OCI-LY7 (cell line): ENCODE measurements around the gene DIPK1B. TPM values are rescaled to one million over a fixed set of nuclear protein-coding genes. Genes with fewer than 3 reads are reported as not detected.
"Not testable (repeated sequence)": the region's sequence is repeated elsewhere in the genome, so short reads cannot be mapped to it uniquely, and the experiment has no call there.

Experiments
- BruUV-seq: library from RNA; stranded (reverse); fragments of 400-500 nt; replicated peaks from 2 replicates; lab custom pipeline; 2021; lab: Mats Ljungman, UMichigan
- CTCF ChIA-PET: fragments of 300-600 bp; sonication (Branson Sonifier 250); formaldehyde crosslinking; loops from one replicate; lab custom pipeline; 2022; ENCODE audit warnings: antibody characterized with exemption; ENCODE audit not compliant: unreplicated experiment; lab: Charles Lee
- POLR2A ChIA-PET: fragments of 300-600 bp; sonication (Branson Sonifier 250); formaldehyde crosslinking; loops from one replicate; lab custom pipeline; 2022; ENCODE audit warnings: antibody characterized with exemption; lab: Charles Lee
- DNase-seq: peaks from one replicate; pipeline ENCODE4 v3.0.0-alpha.2; 2015; ENCODE audit warnings: low spot score
- H2AFZ ChIP-seq: fragments of 200-600 bp; sonication (generic), shearing (Covaris generic); 2 replicates; pipeline ENCODE4 v1.6.1; 2014; ENCODE audit warnings: mild to moderate bottlenecking, antibody characterized with exemption, low read length, moderate library complexity
- H3K27ac ChIP-seq: fragments of 200-600 bp; sonication (generic); 2 replicates; pipeline ENCODE4 v1.5.1; 2014; ENCODE audit warnings: mixed run types, low read depth, mild to moderate bottlenecking, moderate library complexity, low read length, inconsistent platforms; ENCODE audit not compliant: poor library complexity, severe bottlenecking
- H3K36me3 ChIP-seq: fragments of 200-600 bp; sonication (generic); 2 replicates; pipeline ENCODE4 v1.6.1; 2014; ENCODE audit warnings: mild to moderate bottlenecking, antibody characterized with exemption, low read length, moderate library complexity, mixed read lengths; ENCODE audit not compliant: insufficient read depth
- H3K4me1 ChIP-seq: fragments of 200-600 bp; sonication (generic); 2 replicates; pipeline ENCODE4 v1.5.1; 2014; ENCODE audit warnings: mild to moderate bottlenecking, low read length; ENCODE audit not compliant: insufficient read depth, poor library complexity, severe bottlenecking
- H3K4me2 ChIP-seq: fragments of 200-600 bp; sonication (generic); 2 replicates; pipeline ENCODE4 v1.6.1; 2014; ENCODE audit warnings: mild to moderate bottlenecking, low read length
- H3K4me3 ChIP-seq: fragments of 200-600 bp; sonication (generic); 2 replicates; pipeline ENCODE4 v1.5.1; 2014; ENCODE audit warnings: mild to moderate bottlenecking, low read depth, low read length; ENCODE audit not compliant: poor library complexity, severe bottlenecking
- H3K79me2 ChIP-seq: fragments of 200-600 bp; sonication (generic); 2 replicates; pipeline ENCODE4 v1.6.1; 2016; ENCODE audit warnings: low read depth, mild to moderate bottlenecking, low read length, moderate library complexity, mixed read lengths; ENCODE audit not compliant: insufficient read depth
- H3K9me2 ChIP-seq: fragments of 200-600 bp; sonication (generic); 2 replicates; pipeline ENCODE4 v1.6.1; 2016; ENCODE audit warnings: mild to moderate bottlenecking, low read length, mixed read lengths; ENCODE audit not compliant: insufficient read depth
- H3K9me3 ChIP-seq: fragments of 200-600 bp; sonication (generic); 2 replicates; pipeline ENCODE4 v1.6.1; 2014; ENCODE audit warnings: mild to moderate bottlenecking, mixed run types, low read length, mixed read lengths
- H4K20me1 ChIP-seq: fragments of 200-600 bp; sonication (generic); 2 replicates; pipeline ENCODE4 v1.6.1; 2014; ENCODE audit warnings: mild to moderate bottlenecking, antibody characterized with exemption, low read length, moderate library complexity, mixed read lengths; ENCODE audit not compliant: insufficient read depth
- CTCF ChIP-seq: fragments of 200-600 bp; sonication (generic); conservative IDR thresholded peaks from 2 replicates; pipeline ENCODE4 v1.5.1; 2014; ENCODE audit warnings: mild to moderate bottlenecking, antibody characterized with exemption, low read length, moderate library complexity, mixed read lengths
- EZH2phosphoT487 ChIP-seq: fragments of 200-600 bp; sonication (generic); IDR thresholded peaks from 2 replicates; pipeline ENCODE4 v1.6.1; 2018; ENCODE audit warnings: low read depth, borderline replicate concordance, mild to moderate bottlenecking, mixed run types, antibody characterized with exemption, low read length, moderate library complexity, mixed read lengths
- intact Hi-C: fragments of 100-400 bp; cut with micrococcal nuclease; formaldehyde crosslinking; loops from one replicate; pipeline ENCODE4 v1.10.0; 2022; ENCODE audit not compliant: unreplicated experiment
- total RNA-seq, 2 experiments: library from RNA; depleted of rRNA in 1 of 2; stranded (reverse); fragments of >200 nt in 1 of 2; shearing (Covaris generic) in 1 of 2; gene quantifications; 2 replicates each; pipeline ENCODE4 v1.2.3, GENCODE V29; 2014 to 2022

Gene DIPK1B
- total RNA-seq, 2 experiments from 2014 or later, result 0.30 to 13.3 TPM

- intact Hi-C loops, result no loop called here
- no peaks in the 10 kb centered on the region for H3K36me3 ChIP-seq
- no peaks in the 10 kb centered on the region for H3K9me3 ChIP-seq
- H3K9me2 ChIP-seq, result no peaks in the 10 kb centered on the region
- H4K20me1 ChIP-seq, result no peaks in the 10 kb centered on the region
- BruUV-seq, result no TSS peak
- H3K4me3 ChIP-seq, result no peak overlapping the region
- DNase-seq, result no peak
- H3K4me2 ChIP-seq, result no peak overlapping the region
- CTCF ChIA-PET, result no interaction called here
- TF ChIP-seq EZH2phosphoT487 (no peak), CTCF (no peak)
- H3K79me2 ChIP-seq, result no peaks in the 10 kb centered on the region
- H3K4me1 ChIP-seq, result peaks cover 10% of the 10 kb centered on the region
- no peak overlapping the region for H3K27ac ChIP-seq
- POLR2A ChIA-PET, result no interaction called here
- no peak overlapping the region for H2AFZ ChIP-seq
Measured at GRCh38 chr9:136765041-136765440, 52.7 kb downstream of the DIPK1B start.

GRCh38 chr9:136765745-136766409 is 53.5 kb downstream of the DIPK1B start:
- H3K9me3 ChIP-seq, POLR2A ChIA-PET, H2AFZ ChIP-seq, H3K27ac ChIP-seq, H4K20me1 ChIP-seq, DNase-seq, intact Hi-C loops, H3K79me2 ChIP-seq, BruUV-seq, H3K36me3 ChIP-seq, H3K9me2 ChIP-seq: not testable (repeated sequence)
- CTCF ChIA-PET, result interaction anchor here (0.6 kb wide), 1 partner anchor 152 kb away, joined by 3 read pairs; no protein-coding TSS in a partner anchor
- Histone ChIP-seq H3K4me2 (peak overlapping the region; percentile 34; the same call in 1 of the 2 replicates), H3K4me1 (peaks cover 10% of the 10 kb centered on the region), H3K4me3 (peak overlapping the region; percentile 5)

GRCh38 chr9:136766410-136767120 is 54.2 kb downstream of the DIPK1B start:
- H4K20me1 ChIP-seq, BruUV-seq, H3K9me2 ChIP-seq, H2AFZ ChIP-seq, intact Hi-C loops, H3K36me3 ChIP-seq, H3K79me2 ChIP-seq, H3K4me2 ChIP-seq, DNase-seq, H3K27ac ChIP-seq, H3K9me3 ChIP-seq, POLR2A ChIA-PET, H3K4me3 ChIP-seq: not testable (repeated sequence)
- 0 out of 2 replicates have a peak, but pooled peaks have one; percentile 42 for TF ChIP-seq CTCF
- H3K4me1 ChIP-seq, result peaks cover 10% of the 10 kb centered on the region
- CTCF ChIA-PET, result interaction anchor here (0.6 kb wide), 1 partner anchor 153 kb away, joined by 3 read pairs; no protein-coding TSS in a partner anchor
